HG03039 (cell line): ENCODE measurements around the gene TIGD2.

Experiments used
- ATAC-seq: cut with Tn5 transposase; IDR thresholded peaks from one replicate; pipeline ENCODE4 v1.9.1; 2021; ENCODE audit warnings: mild to moderate bottlenecking, moderate library complexity; ENCODE audit not compliant: unreplicated experiment

The TIGD2 gene

GRCh38 chr4:89110986-89111832 lies at the start of gene TIGD2:
Gene TIGD2, plus strand, starts transcription at chr4:89111533. Its CDS starts 1,442 bp downstream, at chr4:89112975.
- ATAC-seq: peak; percentile 88

GRCh38 chr4:89064848-89065247 lies 46.5 kb upstream of the TIGD2 start:
- ATAC-seq: no peak

GRCh38 chr4:89067417-89067816 lies 43.9 kb upstream of the TIGD2 start:
- no peak for ATAC-seq

GRCh38 chr4:89069481-89069880 lies 41.9 kb upstream of the TIGD2 start:
- peak; percentile 78 for ATAC-seq

- no peak for ATAC-seq
These were observed 41.3 kb upstream of the TIGD2 start for GRCh38 chr4:89070041-89070440.

DNA sequence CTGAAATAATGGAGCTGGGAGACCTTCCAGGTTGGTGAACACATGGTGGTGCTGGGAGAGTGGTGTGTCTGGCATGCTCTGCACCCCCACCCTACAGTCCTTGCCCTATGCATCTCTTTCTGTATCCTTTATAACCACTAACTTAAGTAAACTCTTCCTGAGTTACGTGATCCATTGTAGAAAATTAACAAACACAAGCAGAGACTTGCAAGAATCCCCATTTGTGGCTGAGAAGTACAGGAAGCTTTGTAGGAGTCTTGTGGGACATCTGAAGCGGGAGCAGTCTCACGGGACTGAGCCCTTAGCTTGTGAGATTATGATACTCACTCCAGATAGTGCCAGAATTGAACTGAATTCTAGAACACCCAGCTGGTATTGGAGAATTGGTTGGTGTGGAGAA lies 40.0 kb upstream of the TIGD2 start:
- ATAC-seq: no peak

DNA sequence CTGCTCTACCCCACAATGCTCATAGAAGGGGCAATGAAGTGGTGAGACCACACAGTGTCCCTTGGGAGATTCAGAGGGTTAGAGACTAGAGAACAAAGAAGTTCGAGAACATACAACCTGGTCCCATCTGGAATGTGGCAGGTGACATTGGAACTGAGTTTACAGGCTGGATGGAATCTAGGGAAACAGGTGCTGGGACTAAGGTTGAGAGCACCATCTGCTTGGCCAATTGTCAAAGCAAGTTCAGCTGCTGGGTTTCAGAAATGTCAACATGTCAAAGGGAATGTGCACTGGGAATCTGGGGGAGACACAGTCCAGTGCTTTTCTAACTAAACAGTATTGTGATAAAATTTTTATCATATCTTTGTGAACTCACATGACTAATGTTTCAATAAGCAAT lies 38.4 kb upstream of the TIGD2 start:
- no peak for ATAC-seq

DNA sequence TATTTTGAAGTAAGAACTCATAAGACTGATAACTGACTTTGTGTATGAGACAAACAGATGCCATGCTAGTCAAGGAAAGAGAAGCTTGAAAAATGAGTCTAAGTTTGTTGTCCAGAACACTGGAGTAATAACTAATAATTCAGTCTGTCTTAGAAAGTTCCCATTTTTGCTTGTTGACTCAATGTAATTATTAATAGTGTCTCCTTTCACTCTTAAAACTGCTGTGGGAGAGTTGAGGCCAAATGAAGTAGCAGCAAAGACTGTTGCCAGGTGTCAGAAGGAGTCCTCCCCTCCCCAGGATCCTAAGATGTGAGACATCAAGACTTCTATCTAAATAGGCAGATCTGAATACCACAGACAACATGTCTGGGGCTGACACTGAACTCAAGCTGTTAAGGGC lies 33.6 kb upstream of the TIGD2 start:
- ATAC-seq: no peak

DNA sequence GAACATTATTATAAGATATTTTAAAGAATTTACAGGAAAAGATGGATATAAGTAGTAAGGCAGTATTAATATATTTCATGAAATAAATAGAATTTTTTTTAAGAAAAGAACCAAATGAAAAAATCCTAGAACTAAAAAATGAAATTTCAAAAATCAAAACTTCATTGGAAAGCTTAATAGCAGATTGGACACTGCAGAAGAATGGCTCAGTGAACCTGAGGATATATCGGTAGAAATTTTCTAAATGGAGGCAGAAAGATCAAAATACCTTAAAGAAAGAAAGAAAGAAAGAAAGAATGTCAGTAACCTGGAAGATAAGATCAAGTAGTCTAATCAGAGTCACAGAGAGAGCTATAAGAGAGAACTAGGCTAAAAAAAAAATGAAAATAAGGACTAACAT lies 33.0 kb upstream of the TIGD2 start:
- ATAC-seq: no peak

- no peak for ATAC-seq
These were observed 12.3 kb upstream of the TIGD2 start for GRCh38 chr4:89099034-89099433.

GRCh38 chr4:89099471-89099870 lies 11.9 kb upstream of the TIGD2 start:
- ATAC-seq: no peak

GRCh38 chr4:89100853-89101252 lies 10.5 kb upstream of the TIGD2 start:
- peak; percentile 3 for ATAC-seq

GRCh38 chr4:89101256-89102161 lies 9.8 kb upstream of the TIGD2 start:
- peak; percentile 95 for ATAC-seq

DNA sequence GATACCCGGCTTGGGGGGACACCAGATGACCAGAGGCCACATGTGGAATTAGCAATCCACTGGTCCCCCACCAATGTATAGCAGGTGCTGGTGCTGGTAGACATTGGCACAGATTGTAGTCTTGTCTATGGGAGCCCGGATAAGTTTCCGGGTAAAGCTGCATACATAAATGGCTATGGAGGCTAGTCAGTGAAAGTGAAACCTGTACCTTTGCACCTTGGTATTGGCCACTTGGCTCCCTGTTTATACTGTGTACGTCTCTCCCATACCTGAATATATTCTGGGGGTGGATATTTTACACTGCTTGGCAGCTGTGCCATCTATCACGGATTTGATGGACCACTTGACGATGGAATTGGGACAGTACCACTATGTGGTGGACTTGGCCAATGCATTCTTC lies 5.6 kb upstream of the TIGD2 start:
- no peak for ATAC-seq

GRCh38 chr4:89108091-89108490 lies 3.2 kb upstream of the TIGD2 start:
- ATAC-seq: no peak

GRCh38 chr4:89109841-89110540 lies 1.3 kb upstream of the TIGD2 start:
- ATAC-seq: no peak

DNA sequence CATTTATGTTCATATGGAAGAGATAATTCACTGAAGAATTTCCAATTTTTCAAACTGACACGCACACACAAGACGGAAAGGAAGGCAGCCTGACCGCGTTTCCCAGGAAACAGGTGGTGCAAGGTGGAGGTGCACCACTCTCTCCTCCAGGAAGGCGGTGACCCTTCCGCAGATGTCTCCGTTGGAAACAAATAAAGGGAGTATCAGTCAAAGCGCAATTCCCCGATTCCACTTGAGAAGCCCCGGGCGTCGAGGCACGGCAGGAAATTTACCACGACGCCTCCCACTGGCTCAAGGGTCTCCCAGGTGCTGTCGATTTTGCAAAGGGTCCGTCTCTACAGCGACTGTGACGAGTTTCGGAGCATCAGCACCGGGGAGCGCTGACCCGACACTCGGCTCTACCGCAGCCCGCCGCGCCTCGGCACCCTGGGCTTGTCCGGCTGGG lies 770 bp upstream of the TIGD2 start:
- no peak for ATAC-seq

DNA sequence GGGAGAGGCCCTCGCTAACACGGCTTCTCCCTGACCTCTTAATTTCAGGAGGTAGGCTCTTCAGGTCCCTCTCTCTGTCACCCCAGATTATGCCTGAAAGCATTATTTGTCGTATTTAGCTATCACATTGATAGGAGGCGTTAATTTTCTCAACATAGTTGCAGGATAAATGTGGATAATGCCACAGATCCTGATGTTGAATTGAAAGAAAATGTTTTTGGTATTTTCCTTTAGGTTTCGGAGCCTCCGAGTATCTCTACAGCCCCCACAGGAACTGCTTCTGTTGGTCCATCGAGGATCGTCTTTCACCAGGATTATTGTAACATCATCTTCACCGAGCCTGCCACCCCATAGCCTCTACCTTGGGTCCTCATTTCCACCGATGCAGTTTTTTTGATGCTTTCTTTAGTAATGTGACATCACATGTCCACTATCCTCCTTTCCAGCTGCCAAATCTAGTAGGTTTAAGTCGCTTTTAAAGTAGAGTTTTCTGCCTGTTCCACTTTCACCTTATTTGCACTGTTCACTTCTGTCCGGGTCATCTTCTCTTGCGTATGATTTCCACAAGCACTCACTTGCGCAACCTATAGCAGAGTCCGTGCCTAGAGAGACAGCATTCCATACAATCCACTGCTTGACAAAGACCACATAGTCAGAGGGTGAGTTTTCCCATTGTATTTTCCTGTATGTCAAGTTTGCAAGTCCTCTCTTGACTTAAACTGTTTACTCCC lies 665 bp downstream of the TIGD2 start:
- ATAC-seq: no peak

- ATAC-seq: no peak
These were observed 2.1 kb downstream of the TIGD2 start for GRCh38 chr4:89113415-89113814.

GRCh38 chr4:89114100-89114499 lies 2.8 kb downstream of the TIGD2 start:
- ATAC-seq: peak; percentile 24

DNA sequence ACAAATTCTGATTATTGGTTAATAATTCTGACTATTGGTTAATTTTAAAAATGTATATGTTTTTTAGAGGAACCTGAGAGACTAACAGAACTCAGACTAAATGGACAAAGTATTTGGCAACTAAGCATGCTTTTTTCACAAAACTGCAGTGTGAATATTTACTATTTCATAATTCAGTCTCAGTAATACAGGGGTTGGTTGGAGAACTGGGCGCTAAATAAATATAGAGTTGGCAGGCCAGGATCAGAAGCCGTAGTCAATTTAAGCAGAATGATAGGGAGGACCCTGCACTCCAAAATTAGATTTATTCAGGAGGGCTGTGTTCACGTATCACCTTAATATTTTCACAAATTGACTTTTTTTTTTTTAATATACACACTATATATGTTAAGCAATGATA lies 5.8 kb downstream of the TIGD2 start:
- no peak for ATAC-seq
